GM18517 (cell line): ENCODE measurements around the gene ACAP2.

ENCODE experiments used
- ATAC-seq: cut with Tn5 transposase; IDR thresholded peaks from one replicate; pipeline ENCODE4 v1.9.1; 2021; ENCODE audit warnings: mild to moderate bottlenecking, moderate library complexity; ENCODE audit not compliant: unreplicated experiment

The ACAP2 gene

GRCh38 chr3:195224980-195225580, 217.7 kb downstream of the ACAP2 start:
- no peak for ATAC-seq
